ENCODE results near the gene NLRP1. TPM values are rescaled to one million over a fixed set of nuclear protein-coding genes. Genes with fewer than 3 reads are reported as not detected.

The NLRP1 gene
- total and polyA plus RNA-seq, 4 donors, result 1.8 to 5.4 (median 3.0) TPM

DNA sequence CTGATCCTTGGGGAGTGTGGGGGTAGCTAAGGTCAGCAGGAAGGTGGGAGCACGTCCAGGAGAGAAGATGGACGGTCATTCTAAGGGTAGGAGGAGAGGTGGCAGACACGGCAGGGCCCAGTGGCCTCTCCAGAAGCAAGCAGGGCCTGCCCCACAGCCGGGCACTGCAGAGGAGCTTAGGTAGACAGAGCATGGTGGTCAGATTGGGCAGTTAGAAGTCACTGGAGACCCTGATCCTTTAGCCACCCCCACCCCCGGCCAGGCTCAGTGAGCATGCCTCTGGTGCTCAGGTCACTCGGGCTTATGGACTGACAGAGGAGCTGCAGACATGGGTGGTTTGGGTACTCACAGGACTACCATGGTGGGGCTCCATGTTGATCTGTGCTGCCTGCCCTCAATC lies 26.3 kb downstream of the NLRP1 start:
- Histone ChIP-seq H3K27me3 (ENCODE audit: control insufficient read depth in 4 of 4, insufficient read depth in 4 of 4, low read length in 3 of 4) (no peaks in the 10 kb centered on the region), H3K9me3 (ENCODE audit: control insufficient read depth in 4 of 4, low read length in 3 of 4) (no peaks in the 10 kb centered on the region), H3K9ac (ENCODE audit: low read depth in 1 of 2, low read length in 2 of 2) (no peak overlapping the region), H3K4me3 (ENCODE audit: low read depth in 1 of 3, low read length in 3 of 3) (no peak overlapping the region), H3K27ac (ENCODE audit: low read depth in 1 of 2, low read length in 2 of 2) (no peak overlapping the region), H3K36me3 (ENCODE audit: control insufficient read depth in 4 of 4, insufficient read depth in 3 of 4, low read depth in 1 of 4, low read length in 3 of 4) (no peaks in the 10 kb centered on the region), H3K4me1 (ENCODE audit: control insufficient read depth in 4 of 4, insufficient read depth in 4 of 4, low read length in 3 of 4) (no peaks in the 10 kb centered on the region)
- DNase-seq (ENCODE audit: low spot score), result no peak
- no peak for TF ChIP-seq EGR1 (IDR thresholded peaks at IDR 0.05; ENCODE audit: low read depth in 2 of 2)
- TF ChIP-seq, protein P1, sequence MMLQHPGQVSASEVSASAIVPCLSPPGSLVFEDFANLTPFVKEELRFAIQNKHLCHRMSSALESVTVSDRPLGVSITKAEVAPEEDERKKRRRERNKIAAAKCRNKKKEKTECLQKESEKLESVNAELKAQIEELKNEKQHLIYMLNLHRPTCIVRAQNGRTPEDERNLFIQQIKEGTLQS (IDR thresholded peaks at IDR 0.05), result no peak
- TF ChIP-seq, protein P2, sequence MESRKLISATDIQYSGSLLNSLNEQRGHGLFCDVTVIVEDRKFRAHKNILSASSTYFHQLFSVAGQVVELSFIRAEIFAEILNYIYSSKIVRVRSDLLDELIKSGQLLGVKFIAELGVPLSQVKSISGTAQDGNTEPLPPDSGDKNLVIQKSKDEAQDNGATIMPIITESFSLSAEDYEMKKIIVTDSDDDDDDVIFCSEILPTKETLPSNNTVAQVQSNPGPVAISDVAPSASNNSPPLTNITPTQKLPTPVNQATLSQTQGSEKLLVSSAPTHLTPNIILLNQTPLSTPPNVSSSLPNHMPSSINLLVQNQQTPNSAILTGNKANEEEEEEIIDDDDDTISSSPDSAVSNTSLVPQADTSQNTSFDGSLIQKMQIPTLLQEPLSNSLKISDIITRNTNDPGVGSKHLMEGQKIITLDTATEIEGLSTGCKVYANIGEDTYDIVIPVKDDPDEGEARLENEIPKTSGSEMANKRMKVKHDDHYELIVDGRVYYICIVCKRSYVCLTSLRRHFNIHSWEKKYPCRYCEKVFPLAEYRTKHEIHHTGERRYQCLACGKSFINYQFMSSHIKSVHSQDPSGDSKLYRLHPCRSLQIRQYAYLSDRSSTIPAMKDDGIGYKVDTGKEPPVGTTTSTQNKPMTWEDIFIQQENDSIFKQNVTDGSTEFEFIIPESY (IDR thresholded peaks at IDR 0.05), result no peak
- TF ChIP-seq FOXA1 (IDR thresholded peaks at IDR 0.05), result no peak
- TF ChIP-seq FOXA2 (IDR thresholded peaks at IDR 0.05), result no peak
- no peak for TF ChIP-seq NR2F2 (IDR thresholded peaks at IDR 0.05)
- TF ChIP-seq TAF1 (conservative IDR thresholded peaks at IDR 0.05), result no peak
- TF ChIP-seq HNF4G (IDR thresholded peaks at IDR 0.05), result no peak
- TF ChIP-seq, protein P3, sequence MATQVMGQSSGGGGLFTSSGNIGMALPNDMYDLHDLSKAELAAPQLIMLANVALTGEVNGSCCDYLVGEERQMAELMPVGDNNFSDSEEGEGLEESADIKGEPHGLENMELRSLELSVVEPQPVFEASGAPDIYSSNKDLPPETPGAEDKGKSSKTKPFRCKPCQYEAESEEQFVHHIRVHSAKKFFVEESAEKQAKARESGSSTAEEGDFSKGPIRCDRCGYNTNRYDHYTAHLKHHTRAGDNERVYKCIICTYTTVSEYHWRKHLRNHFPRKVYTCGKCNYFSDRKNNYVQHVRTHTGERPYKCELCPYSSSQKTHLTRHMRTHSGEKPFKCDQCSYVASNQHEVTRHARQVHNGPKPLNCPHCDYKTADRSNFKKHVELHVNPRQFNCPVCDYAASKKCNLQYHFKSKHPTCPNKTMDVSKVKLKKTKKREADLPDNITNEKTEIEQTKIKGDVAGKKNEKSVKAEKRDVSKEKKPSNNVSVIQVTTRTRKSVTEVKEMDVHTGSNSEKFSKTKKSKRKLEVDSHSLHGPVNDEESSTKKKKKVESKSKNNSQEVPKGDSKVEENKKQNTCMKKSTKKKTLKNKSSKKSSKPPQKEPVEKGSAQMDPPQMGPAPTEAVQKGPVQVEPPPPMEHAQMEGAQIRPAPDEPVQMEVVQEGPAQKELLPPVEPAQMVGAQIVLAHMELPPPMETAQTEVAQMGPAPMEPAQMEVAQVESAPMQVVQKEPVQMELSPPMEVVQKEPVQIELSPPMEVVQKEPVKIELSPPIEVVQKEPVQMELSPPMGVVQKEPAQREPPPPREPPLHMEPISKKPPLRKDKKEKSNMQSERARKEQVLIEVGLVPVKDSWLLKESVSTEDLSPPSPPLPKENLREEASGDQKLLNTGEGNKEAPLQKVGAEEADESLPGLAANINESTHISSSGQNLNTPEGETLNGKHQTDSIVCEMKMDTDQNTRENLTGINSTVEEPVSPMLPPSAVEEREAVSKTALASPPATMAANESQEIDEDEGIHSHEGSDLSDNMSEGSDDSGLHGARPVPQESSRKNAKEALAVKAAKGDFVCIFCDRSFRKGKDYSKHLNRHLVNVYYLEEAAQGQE (IDR thresholded peaks at IDR 0.05), result no peak
- TF ChIP-seq HNF4A (conservative IDR thresholded peaks at IDR 0.05), result no peak
- no peak for TF ChIP-seq JUND (IDR thresholded peaks at IDR 0.05)
- no peak for TF ChIP-seq RAD21 (IDR thresholded peaks at IDR 0.05)
- no peak for TF ChIP-seq GABPA (IDR thresholded peaks at IDR 0.05 in 1 of 2, conservative IDR thresholded peaks at IDR 0.05 in 1 of 2)
- TF ChIP-seq, protein P4, sequence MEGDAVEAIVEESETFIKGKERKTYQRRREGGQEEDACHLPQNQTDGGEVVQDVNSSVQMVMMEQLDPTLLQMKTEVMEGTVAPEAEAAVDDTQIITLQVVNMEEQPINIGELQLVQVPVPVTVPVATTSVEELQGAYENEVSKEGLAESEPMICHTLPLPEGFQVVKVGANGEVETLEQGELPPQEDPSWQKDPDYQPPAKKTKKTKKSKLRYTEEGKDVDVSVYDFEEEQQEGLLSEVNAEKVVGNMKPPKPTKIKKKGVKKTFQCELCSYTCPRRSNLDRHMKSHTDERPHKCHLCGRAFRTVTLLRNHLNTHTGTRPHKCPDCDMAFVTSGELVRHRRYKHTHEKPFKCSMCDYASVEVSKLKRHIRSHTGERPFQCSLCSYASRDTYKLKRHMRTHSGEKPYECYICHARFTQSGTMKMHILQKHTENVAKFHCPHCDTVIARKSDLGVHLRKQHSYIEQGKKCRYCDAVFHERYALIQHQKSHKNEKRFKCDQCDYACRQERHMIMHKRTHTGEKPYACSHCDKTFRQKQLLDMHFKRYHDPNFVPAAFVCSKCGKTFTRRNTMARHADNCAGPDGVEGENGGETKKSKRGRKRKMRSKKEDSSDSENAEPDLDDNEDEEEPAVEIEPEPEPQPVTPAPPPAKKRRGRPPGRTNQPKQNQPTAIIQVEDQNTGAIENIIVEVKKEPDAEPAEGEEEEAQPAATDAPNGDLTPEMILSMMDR (IDR thresholded peaks at IDR 0.05; ENCODE audit: low read depth, low read length, missing input control), result no peak
- TF ChIP-seq RXRA (IDR thresholded peaks at IDR 0.05), result no peak
- no peak for TF ChIP-seq SP1 (IDR thresholded peaks at IDR 0.05)
- TF ChIP-seq, protein P5, sequence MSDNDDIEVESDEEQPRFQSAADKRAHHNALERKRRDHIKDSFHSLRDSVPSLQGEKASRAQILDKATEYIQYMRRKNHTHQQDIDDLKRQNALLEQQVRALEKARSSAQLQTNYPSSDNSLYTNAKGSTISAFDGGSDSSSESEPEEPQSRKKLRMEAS (IDR thresholded peaks at IDR 0.05), result no peak
- no peak for TF ChIP-seq YY1 (IDR thresholded peaks at IDR 0.05)
- WGBS, result 77% methylated on average over 6 of the region's 6 CpGs

All from liver (tissue), 9 donors.